CD1c-positive myeloid dendritic cell (primary cell): Measurements from ENCODE around the gene DCD.

Experiments
- DNase-seq: peaks from one replicate; pipeline ENCODE4 v3.0.0-alpha.2; 2016; ENCODE audit errors: extremely low spot score

The DCD gene

GRCh38 chr12:54606556-54606955 is 41.6 kb downstream of the DCD start:
- no peak for DNase-seq

- DNase-seq, result no peak
These were observed 42.8 kb downstream of the DCD start for GRCh38 chr12:54605138-54605970.

- DNase-seq, result no peak
These were observed 43.7 kb downstream of the DCD start for GRCh38 chr12:54604436-54604835.

- no peak for DNase-seq
These were observed 44.3 kb downstream of the DCD start for GRCh38 chr12:54603872-54604271.

- DNase-seq, result peak; percentile 81
These were observed 44.9 kb downstream of the DCD start for GRCh38 chr12:54603173-54603814.

- DNase-seq, result no peak
These were observed 45.5 kb downstream of the DCD start for GRCh38 chr12:54602661-54603060.

GRCh38 chr12:54601841-54602240 is 46.3 kb downstream of the DCD start:
- DNase-seq, result no peak

GRCh38 chr12:54598970-54599369 is 49.2 kb downstream of the DCD start:
- DNase-seq, result no peak

GRCh38 chr12:54596526-54596946 is 51.6 kb downstream of the DCD start:
- peak; percentile 58 for DNase-seq

GRCh38 chr12:54595471-54595870 is 52.7 kb downstream of the DCD start:
- no peak for DNase-seq
